ENCODE results near the gene N4BP3.

GRCh38 chr5:178068293-178068692 is 45.0 kb upstream of the N4BP3 start:
- TF ChIP-seq, protein P1, sequence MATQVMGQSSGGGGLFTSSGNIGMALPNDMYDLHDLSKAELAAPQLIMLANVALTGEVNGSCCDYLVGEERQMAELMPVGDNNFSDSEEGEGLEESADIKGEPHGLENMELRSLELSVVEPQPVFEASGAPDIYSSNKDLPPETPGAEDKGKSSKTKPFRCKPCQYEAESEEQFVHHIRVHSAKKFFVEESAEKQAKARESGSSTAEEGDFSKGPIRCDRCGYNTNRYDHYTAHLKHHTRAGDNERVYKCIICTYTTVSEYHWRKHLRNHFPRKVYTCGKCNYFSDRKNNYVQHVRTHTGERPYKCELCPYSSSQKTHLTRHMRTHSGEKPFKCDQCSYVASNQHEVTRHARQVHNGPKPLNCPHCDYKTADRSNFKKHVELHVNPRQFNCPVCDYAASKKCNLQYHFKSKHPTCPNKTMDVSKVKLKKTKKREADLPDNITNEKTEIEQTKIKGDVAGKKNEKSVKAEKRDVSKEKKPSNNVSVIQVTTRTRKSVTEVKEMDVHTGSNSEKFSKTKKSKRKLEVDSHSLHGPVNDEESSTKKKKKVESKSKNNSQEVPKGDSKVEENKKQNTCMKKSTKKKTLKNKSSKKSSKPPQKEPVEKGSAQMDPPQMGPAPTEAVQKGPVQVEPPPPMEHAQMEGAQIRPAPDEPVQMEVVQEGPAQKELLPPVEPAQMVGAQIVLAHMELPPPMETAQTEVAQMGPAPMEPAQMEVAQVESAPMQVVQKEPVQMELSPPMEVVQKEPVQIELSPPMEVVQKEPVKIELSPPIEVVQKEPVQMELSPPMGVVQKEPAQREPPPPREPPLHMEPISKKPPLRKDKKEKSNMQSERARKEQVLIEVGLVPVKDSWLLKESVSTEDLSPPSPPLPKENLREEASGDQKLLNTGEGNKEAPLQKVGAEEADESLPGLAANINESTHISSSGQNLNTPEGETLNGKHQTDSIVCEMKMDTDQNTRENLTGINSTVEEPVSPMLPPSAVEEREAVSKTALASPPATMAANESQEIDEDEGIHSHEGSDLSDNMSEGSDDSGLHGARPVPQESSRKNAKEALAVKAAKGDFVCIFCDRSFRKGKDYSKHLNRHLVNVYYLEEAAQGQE (IDR thresholded peaks at IDR 0.05; ENCODE audit: insufficient replicate concordance, low read depth), result no peak
- TF ChIP-seq CTCF (IDR thresholded peaks at IDR 0.05; ENCODE audit: insufficient read depth, low read length), result no peak

Data from HL-60 (cell line).